Islet of Langerhans (tissue), 1 donor: ENCODE measurements around the gene KRTAP5-3.
"Not testable (repeated sequence)": the region's sequence is repeated elsewhere in the genome, so short reads cannot be mapped to it uniquely, and the experiment has no call there.

ENCODE experiments used
- FAIRE-seq: peaks from one replicate; lab custom pipeline; 2011; peaks lifted over from hg19 to GRCh38; lab: Jason Lieb, UNC

The KRTAP5-3 gene

GRCh38 chr11:1608363-1608762 is at the start of gene KRTAP5-3:
Gene KRTAP5-3, minus strand, starts transcription at chr11:1608463. Its CDS starts 78 bp downstream, at chr11:1608385.
- no peak for FAIRE-seq

GRCh38 chr11:1656670-1657069 is 48.4 kb upstream of the KRTAP5-3 start:
- FAIRE-seq, result no peak

- FAIRE-seq, result no peak
Measured at GRCh38 chr11:1656061-1656441, 47.8 kb upstream of the KRTAP5-3 start.

GRCh38 chr11:1655168-1656060 is 47.2 kb upstream of the KRTAP5-3 start:
- no peak for FAIRE-seq

- no peak for FAIRE-seq
Measured at GRCh38 chr11:1654388-1655167, 46.3 kb upstream of the KRTAP5-3 start.

GRCh38 chr11:1653541-1654387 is 45.5 kb upstream of the KRTAP5-3 start:
- FAIRE-seq, result no peak

GRCh38 chr11:1652771-1653540 is 44.7 kb upstream of the KRTAP5-3 start:
- FAIRE-seq, result no peak

- no peak for FAIRE-seq
Measured at GRCh38 chr11:1652442-1652770, 44.1 kb upstream of the KRTAP5-3 start.

GRCh38 chr11:1652026-1652425 is 43.8 kb upstream of the KRTAP5-3 start:
- FAIRE-seq, result no peak

GRCh38 chr11:1651411-1651980 is 43.2 kb upstream of the KRTAP5-3 start:
- FAIRE-seq, result no peak

GRCh38 chr11:1650918-1651262 is 42.6 kb upstream of the KRTAP5-3 start:
- FAIRE-seq, result no peak

GRCh38 chr11:1650034-1650917 is 42.0 kb upstream of the KRTAP5-3 start:
- no peak for FAIRE-seq

GRCh38 chr11:1648653-1649420 is 40.6 kb upstream of the KRTAP5-3 start:
- no peak for FAIRE-seq

GRCh38 chr11:1647901-1648652 is 39.8 kb upstream of the KRTAP5-3 start:
- FAIRE-seq, result no peak

- not testable (repeated sequence) for FAIRE-seq
Measured at GRCh38 chr11:1646540-1646939, 38.3 kb upstream of the KRTAP5-3 start.

- no peak for FAIRE-seq
Measured at GRCh38 chr11:1645357-1645821, 37.1 kb upstream of the KRTAP5-3 start.

GRCh38 chr11:1644601-1645356 is 36.5 kb upstream of the KRTAP5-3 start:
- FAIRE-seq, result no peak

- FAIRE-seq, result no peak
Measured at GRCh38 chr11:1643146-1643690, 35.0 kb upstream of the KRTAP5-3 start.
